Gastroesophageal sphincter (tissue), 4 donors: ENCODE data around the gene MAPK4. TPM values are rescaled to one million over a fixed set of nuclear protein-coding genes. Genes with fewer than 3 reads are reported as not detected.

Experiments used
- ATAC-seq: fragments of 150-250 bp; one replicate; pipeline ENCODE4 v1.9.1; 2016; ENCODE audit warnings: mild to moderate bottlenecking, moderate library complexity
- H3K27ac ChIP-seq, 4 donors: fragments of 200-600 bp; sonication (generic) in 3 of 4; 1 replicate in 3 of 4; 2 replicates in 1 of 4; pipeline ENCODE4 v1.5.1; 2016 to 2019
- H3K27me3 ChIP-seq: fragments of 200-600 bp; sonication (generic); one replicate; pipeline ENCODE4 v1.5.1; 2019
- H3K36me3 ChIP-seq, 2 donors: fragments of 200-600 bp; sonication (generic); one replicate each; pipeline ENCODE4 v1.5.1; 2019; ENCODE audit warnings: control low read depth in 1 of 2
- H3K4me1 ChIP-seq, 3 donors: fragments of 200-600 bp; sonication (generic); 1 replicate in 2 of 3; 2 replicates in 1 of 3; pipeline ENCODE4 v1.5.1; 2016 to 2019; ENCODE audit warnings: control low read depth in 2 of 3
- H3K4me3 ChIP-seq, 2 donors: fragments of 200-600 bp; sonication (generic); one replicate each; pipeline ENCODE4 v1.5.1; 2019; ENCODE audit warnings: mild to moderate bottlenecking in 1 of 2, moderate library complexity in 1 of 2
- H3K9me3 ChIP-seq, 3 donors: fragments of 200-600 bp; sonication (generic); one replicate each; pipeline ENCODE4 v1.5.1; 2017 to 2019; ENCODE audit warnings: control low read depth in 2 of 3
- CTCF ChIP-seq, 4 experiments: fragments of 200-600 bp in 2 of 4; fragments of 450-650 bp in 2 of 4; sonication (generic) in 1 of 4; IDR thresholded peaks; one replicate each; pipeline ENCODE4 v1.5.1; 2017 to 2019; ENCODE audit warnings: antibody characterized with exemption in 4 of 4, mild to moderate bottlenecking in 2 of 4, moderate library complexity in 2 of 4
- EP300 ChIP-seq: sonication (generic); formaldehyde crosslinking; IDR thresholded peaks from one replicate; pipeline ENCODE4 v1.6.1; 2017; ENCODE audit warnings: antibody characterized with exemption, mild to moderate bottlenecking
- POLR2A ChIP-seq, 2 donors: fragments of 450-650 bp; IDR thresholded peaks; one replicate each; pipeline ENCODE4 v1.6.1; 2017; ENCODE audit warnings: antibody characterized with exemption in 2 of 2, mild to moderate bottlenecking in 2 of 2, moderate library complexity in 1 of 2
- POLR2AphosphoS5 ChIP-seq: sonication (generic); formaldehyde crosslinking; IDR thresholded peaks from one replicate; pipeline ENCODE4 v1.6.1; 2017; ENCODE audit warnings: antibody characterized with exemption
- WGBS, 2 donors: methylation state at CpG; one replicate each; pipeline ENCODE4 v1.1.5; 2018; ENCODE audit warnings: low coverage in 1 of 2; 5-methylcytosine and 5-hydroxymethylcytosine counted together
- total RNA-seq, 4 donors: library from RNA; depleted of rRNA; stranded (reverse); fragments of >200 nt; gene quantifications; one replicate each; pipeline ENCODE4 v1.1.0, GENCODE V29; 2016

Gene MAPK4
- total RNA-seq, 4 donors from 2014 or later: 9.3 to 13.7 (median 10.6) TPM

GRCh38 chr18:50750546-50750945 lies 190.7 kb downstream of the MAPK4 start:
- Histone ChIP-seq H3K9me3 (peaks cover 0 to 12% (median 0%) of the 10 kb centered on the region in 3 donors), H3K27ac (no peak overlapping the region), H3K27me3 (no peaks in the 10 kb centered on the region), H3K4me1 (no peaks in the 10 kb centered on the region), H3K36me3 (no peaks in the 10 kb centered on the region), H3K4me3 (no peak overlapping the region)
- 93% methylated on average over 2 of the region's 2 CpGs; no CpG with 5 or more reads in 1 of the 2 donors for WGBS, 2 donors
- no peak for TF ChIP-seq POLR2A (IDR thresholded peaks at IDR 0.05)
- no peak for TF ChIP-seq CTCF (IDR thresholded peaks at IDR 0.05)
- TF ChIP-seq EP300: no peak
- TF ChIP-seq POLR2AphosphoS5: no peak
- no peak for ATAC-seq

GRCh38 chr18:50751490-50751889 lies 191.6 kb downstream of the MAPK4 start:
- H3K27ac ChIP-seq: no peak overlapping the region
- WGBS, 2 donors: 20 to 50% methylated on average over 2 to 3 of the region's 5 CpGs
- no peak for ATAC-seq
- peaks cover 0 to 12% (median 0%) of the 10 kb centered on the region in 3 donors for H3K9me3 ChIP-seq
- no peaks in the 10 kb centered on the region for H3K36me3 ChIP-seq
- H3K4me1 ChIP-seq: peaks cover 0 to 7% (median 0%) of the 10 kb centered on the region in 3 donors
- no peaks in the 10 kb centered on the region for H3K27me3 ChIP-seq
- no peak overlapping the region for H3K4me3 ChIP-seq
- TF ChIP-seq EP300 (no peak), POLR2AphosphoS5 (no peak), POLR2A (IDR thresholded peaks at IDR 0.05) (no peak), CTCF (IDR thresholded peaks at IDR 0.05) (no peak)

- peaks cover 0 to 8% (median 0%) of the 10 kb centered on the region in 3 donors for H3K4me1 ChIP-seq
- WGBS, 2 donors: 57 to 83% methylated on average over 1 of the region's 1 CpG
- TF ChIP-seq POLR2A (IDR thresholded peaks at IDR 0.05): no peak
- no peak for TF ChIP-seq EP300
- TF ChIP-seq CTCF (IDR thresholded peaks at IDR 0.05): no peak
- no peak for TF ChIP-seq POLR2AphosphoS5
- no peak overlapping the region for H3K27ac ChIP-seq
- no peaks in the 10 kb centered on the region for H3K27me3 ChIP-seq
- H3K4me3 ChIP-seq: no peak overlapping the region
- no peak for ATAC-seq
- H3K9me3 ChIP-seq: peaks cover 0 to 12% (median 0%) of the 10 kb centered on the region in 3 donors
- H3K36me3 ChIP-seq: no peaks in the 10 kb centered on the region
These were observed 192.1 kb downstream of the MAPK4 start for GRCh38 chr18:50751947-50752346.

GRCh38 chr18:50753311-50753710 lies 193.4 kb downstream of the MAPK4 start:
- Histone ChIP-seq H3K36me3 (no peaks in the 10 kb centered on the region), H3K27ac (no peak overlapping the region), H3K9me3 (peaks cover 0 to 5% (median 0%) of the 10 kb centered on the region in 3 donors), H3K4me3 (no peak overlapping the region), H3K27me3 (no peaks in the 10 kb centered on the region), H3K4me1 (peaks cover 0 to 8% (median 0%) of the 10 kb centered on the region in 3 donors)
- WGBS, 2 donors: 40% methylated on average over 1 of the region's 1 CpG; no CpG with 5 or more reads in 1 of the 2 donors
- ATAC-seq: no peak
- TF ChIP-seq POLR2AphosphoS5 (no peak), EP300 (no peak), CTCF (IDR thresholded peaks at IDR 0.05) (no peak), POLR2A (IDR thresholded peaks at IDR 0.05) (no peak)

GRCh38 chr18:50754297-50754696 lies 194.4 kb downstream of the MAPK4 start:
- H3K27me3 ChIP-seq: no peaks in the 10 kb centered on the region
- H3K36me3 ChIP-seq: no peaks in the 10 kb centered on the region
- no peak overlapping the region for H3K4me3 ChIP-seq
- no peaks in the 10 kb centered on the region for H3K9me3 ChIP-seq
- H3K4me1 ChIP-seq: peaks cover 0 to 8% (median 0%) of the 10 kb centered on the region in 3 donors
- no peak for TF ChIP-seq POLR2A (IDR thresholded peaks at IDR 0.05)
- no peak for TF ChIP-seq POLR2AphosphoS5
- no peak for TF ChIP-seq EP300
- no peak for TF ChIP-seq CTCF (IDR thresholded peaks at IDR 0.05)
- WGBS, 2 donors: 88% methylated on average over 2 to 3 of the region's 3 CpGs
- no peak for ATAC-seq
- no peak overlapping the region for H3K27ac ChIP-seq
